Body of pancreas (tissue), 4 donors: ENCODE data around the gene HECW1. TPM values are rescaled to one million over a fixed set of nuclear protein-coding genes. Genes with fewer than 3 reads are reported as not detected.

Experiments
- ATAC-seq: fragments of 150-250 bp; one replicate; pipeline ENCODE4 v1.9.1; 2016
- DNase-seq, 4 donors: peaks; one replicate each; pipeline ENCODE4 v3.0.0-alpha.2; 2019
- H3K27ac ChIP-seq, 4 donors: fragments of 200-600 bp; sonication (generic); 1 replicate in 3 of 4; 2 replicates in 1 of 4; pipeline versions ENCODE4 v1.5.1 to v1.6.1; 2016 to 2019; ENCODE audit warnings: mild to moderate bottlenecking in 1 of 4, mixed read lengths in 1 of 4, moderate library complexity in 1 of 4
- H3K27me3 ChIP-seq, 2 donors: fragments of 200-600 bp; sonication (generic); one replicate each; pipeline ENCODE4 v1.6.0; 2016; ENCODE audit warnings: mild to moderate bottlenecking in 1 of 2
- H3K36me3 ChIP-seq, 2 donors: fragments of 200-600 bp; sonication (generic); replicated peaks in 1 of 2; 2 replicates each; pipeline ENCODE4 v1.5.1; 2016; ENCODE audit warnings: low read depth in 2 of 2; ENCODE audit not compliant: insufficient read depth in 1 of 2
- H3K4me1 ChIP-seq: fragments of 200-600 bp; sonication (generic); one replicate; pipeline ENCODE4 v1.6.0; 2016
- H3K4me3 ChIP-seq, 2 donors: fragments of 200-600 bp; sonication (generic); 1 replicate in 1 of 2; 2 replicates in 1 of 2; pipeline ENCODE4 v1.5.1; 2016 to 2019
- H3K9me3 ChIP-seq, 3 donors: fragments of 200-600 bp; sonication (generic); 1 replicate in 2 of 3; 2 replicates in 1 of 3; pipeline ENCODE4 v1.5.1; 2016
- CTCF ChIP-seq, 7 experiments: fragments of 450-650 bp in 4 of 7; fragments of 200-600 bp in 3 of 7; sonication (generic) in 3 of 7; IDR thresholded peaks; one replicate each; pipeline ENCODE4 v1.5.1; 2016 to 2019; ENCODE audit warnings: antibody characterized with exemption in 7 of 7
- POLR2A ChIP-seq, 3 donors: fragments of 450-650 bp; IDR thresholded peaks; one replicate each; pipeline ENCODE4 v1.6.1; 2016; ENCODE audit warnings: antibody characterized with exemption in 3 of 3, mild to moderate bottlenecking in 2 of 3
- WGBS, 2 donors: methylation state at CpG; one replicate each; pipeline ENCODE4 v1.1.5; 2017; 5-methylcytosine and 5-hydroxymethylcytosine counted together
- intact Hi-C: fragments of 100-400 bp; cut with DNase I; formaldehyde crosslinking; loops from one replicate; pipeline ENCODE4 v1.15.1; 2023
- total RNA-seq, 2 donors: library from RNA; depleted of rRNA; stranded (reverse); fragments of >200 nt; gene quantifications; one replicate each; pipeline ENCODE4 v1.1.0, GENCODE V29; 2016

HECW1 gene
- total RNA-seq, 2 donors from 2014 or later: under 0.01 TPM; not detected in 1

GRCh38 chr7:43449577-43449976 is 337.1 kb downstream of the HECW1 start:
- ATAC-seq (no peak), DNase-seq (no peak)
- 71 to 83% methylated on average over 3 of the region's 3 CpGs for WGBS, 2 donors
- H3K9me3 ChIP-seq: no peaks in the 10 kb centered on the region
- H3K4me1 ChIP-seq: no peaks in the 10 kb centered on the region
- TF ChIP-seq POLR2A (IDR thresholded peaks at IDR 0.05) (no peak), CTCF (IDR thresholded peaks at IDR 0.05) (no peak)
- H3K27ac ChIP-seq: no peak overlapping the region
- intact Hi-C loops: no loop called here
- H3K27me3 ChIP-seq: no peaks in the 10 kb centered on the region
- no peaks in the 10 kb centered on the region for H3K36me3 ChIP-seq
- H3K4me3 ChIP-seq: no peak overlapping the region

GRCh38 chr7:43450894-43451293 is 338.4 kb downstream of the HECW1 start:
- ATAC-seq (no peak), DNase-seq (no peak)
- no peaks in the 10 kb centered on the region for H3K27me3 ChIP-seq
- intact Hi-C loops: no loop called here
- H3K4me3 ChIP-seq: no peak overlapping the region
- H3K4me1 ChIP-seq: no peaks in the 10 kb centered on the region
- no peak overlapping the region for H3K27ac ChIP-seq
- WGBS, 2 donors: 75 to 78% methylated on average over 3 of the region's 3 CpGs
- no peaks in the 10 kb centered on the region for H3K9me3 ChIP-seq
- TF ChIP-seq POLR2A (IDR thresholded peaks at IDR 0.05): no peak
- TF ChIP-seq CTCF (IDR thresholded peaks at IDR 0.05): no peak
- no peaks in the 10 kb centered on the region for H3K36me3 ChIP-seq

DNA sequence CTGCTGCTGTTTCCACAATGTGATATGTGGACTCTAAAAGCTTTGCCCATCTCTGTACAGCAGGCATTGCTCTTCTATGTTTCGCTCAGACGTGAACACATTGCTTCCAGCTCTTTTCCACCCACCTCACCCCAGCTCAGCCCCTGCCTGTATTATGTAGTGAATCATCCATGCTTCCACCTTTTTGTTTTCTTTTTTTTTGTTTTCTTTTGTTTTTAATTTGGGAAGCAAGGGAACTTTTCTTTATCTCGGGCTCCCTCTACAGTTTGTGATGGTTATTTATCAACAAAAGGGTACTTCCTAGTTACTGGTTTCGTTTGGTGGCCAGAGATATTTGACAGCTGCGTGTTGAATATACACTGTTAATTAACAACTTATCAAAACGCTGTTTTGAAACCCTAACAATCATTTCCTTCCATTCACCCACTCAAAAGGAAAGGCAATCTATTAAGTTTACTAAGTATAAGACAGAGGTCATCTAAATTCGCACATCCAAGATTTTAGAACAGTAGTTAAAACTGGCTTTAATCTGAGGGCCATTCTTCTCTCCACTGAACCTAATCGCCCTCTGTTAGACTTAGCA is 342.6 kb downstream of the HECW1 start:
- H3K4me1 ChIP-seq: no peaks in the 10 kb centered on the region
- DNase-seq (no peak), ATAC-seq (peak; percentile 74)
- 21 to 22% methylated on average over 8 of the region's 8 CpGs for WGBS, 2 donors
- no peaks in the 10 kb centered on the region for H3K27me3 ChIP-seq
- H3K4me3 ChIP-seq: no peak overlapping the region
- H3K9me3 ChIP-seq: no peaks in the 10 kb centered on the region
- TF ChIP-seq CTCF (IDR thresholded peaks at IDR 0.05) (peak in 6 of 7 experiments; percentile 15 to 67 (median 50)), POLR2A (IDR thresholded peaks at IDR 0.05) (no peak)
- intact Hi-C loops: no loop called here
- no peaks in the 10 kb centered on the region for H3K36me3 ChIP-seq
- H3K27ac ChIP-seq: no peak overlapping the region

- intact Hi-C loops: no loop called here
- Histone ChIP-seq H3K9me3 (no peaks in the 10 kb centered on the region), H3K36me3 (no peaks in the 10 kb centered on the region), H3K27me3 (no peaks in the 10 kb centered on the region), H3K4me1 (no peaks in the 10 kb centered on the region), H3K4me3 (no peak overlapping the region), H3K27ac (no peak overlapping the region)
- WGBS, 2 donors: 51 to 71% methylated on average over 14 of the region's 14 CpGs
- TF ChIP-seq CTCF (IDR thresholded peaks at IDR 0.05): no peak
- TF ChIP-seq POLR2A (IDR thresholded peaks at IDR 0.05): no peak
- DNase-seq (no peak), ATAC-seq (no peak)
Observed at GRCh38 chr7:43456200-43456599, 343.8 kb downstream of the HECW1 start.

- H3K9me3 ChIP-seq: no peaks in the 10 kb centered on the region
- no peak for TF ChIP-seq CTCF (IDR thresholded peaks at IDR 0.05)
- no peak for TF ChIP-seq POLR2A (IDR thresholded peaks at IDR 0.05)
- DNase-seq (no peak), ATAC-seq (no peak)
- no peaks in the 10 kb centered on the region for H3K4me1 ChIP-seq
- WGBS, 2 donors: 43 to 45% methylated on average over 4 of the region's 4 CpGs
- intact Hi-C loops: no loop called here
- no peak overlapping the region for H3K27ac ChIP-seq
- no peak overlapping the region for H3K4me3 ChIP-seq
- H3K36me3 ChIP-seq: no peaks in the 10 kb centered on the region
- H3K27me3 ChIP-seq: no peaks in the 10 kb centered on the region
Observed at GRCh38 chr7:43458330-43459018, 346.0 kb downstream of the HECW1 start.
